ENCODE results near the gene PLXNA2. TPM values are rescaled to one million over a fixed set of nuclear protein-coding genes. Genes with fewer than 3 reads are reported as not detected.

PLXNA2 gene
- total RNA-seq, 1 donor from 2014 or later = 0.07 TPM

DNA sequence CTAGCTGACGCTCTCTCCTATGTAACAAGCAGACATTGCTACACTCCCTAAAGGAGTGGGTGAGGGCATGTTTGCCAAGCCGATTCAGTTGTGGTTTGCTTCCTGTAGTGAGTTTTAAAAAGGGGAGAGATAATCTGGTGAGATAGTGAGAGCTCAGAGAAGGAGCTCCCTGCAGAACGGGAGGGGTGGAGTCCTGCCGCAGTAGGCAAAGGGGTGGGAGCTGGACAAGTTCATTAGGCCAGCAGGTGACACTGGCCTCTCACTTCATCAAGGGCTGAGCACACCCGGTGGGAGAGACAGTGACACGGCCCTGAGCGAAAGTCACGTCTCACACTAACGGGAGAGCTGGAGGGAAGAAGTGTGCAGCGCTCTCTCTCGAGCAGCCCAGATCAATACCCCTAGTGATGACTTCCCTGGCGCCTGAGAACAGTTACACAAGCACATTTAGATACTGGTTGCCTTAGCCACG is 189.2 kb downstream of the PLXNA2 start:
- Mint-ChIP-seq H3K4me3 (ENCODE audit: low read depth) (no peak overlapping the region), H3K4me1 (ENCODE audit: low read depth) (peaks cover 4% of the 10 kb centered on the region), H3K9me3 (no peaks in the 10 kb centered on the region), H3K36me3 (ENCODE audit: low read depth) (no peaks in the 10 kb centered on the region), H3K27me3 (ENCODE audit: low read depth) (peaks cover 31% of the 10 kb centered on the region), H3K27ac (no peak overlapping the region)
- intact Hi-C loops (cut with micrococcal nuclease) = no loop called here
- no peak for DNase-seq (ENCODE audit: low spot score)

DNA sequence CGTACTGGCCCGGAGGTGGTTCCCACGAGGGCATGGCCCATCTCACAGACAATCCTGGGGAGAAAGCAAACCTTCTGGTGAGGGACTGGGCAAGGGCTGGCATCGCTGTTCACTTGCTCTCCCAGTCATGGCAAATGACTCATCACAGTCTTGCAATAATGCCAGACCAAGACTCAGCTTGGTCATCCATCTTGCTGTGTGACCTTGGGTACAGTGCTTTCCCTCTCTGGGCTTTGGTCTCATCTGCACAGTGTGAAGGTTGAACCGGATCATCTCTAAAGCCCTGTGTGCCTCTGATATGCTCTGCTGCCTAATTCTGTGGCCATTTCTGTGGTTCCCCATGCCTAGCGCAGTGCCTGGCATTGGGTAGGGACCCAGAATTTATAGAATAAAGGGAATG is 189.7 kb downstream of the PLXNA2 start:
- intact Hi-C loops (cut with micrococcal nuclease) = no loop called here
- no peaks in the 10 kb centered on the region for H3K36me3 Mint-ChIP-seq (ENCODE audit: low read depth)

DNA sequence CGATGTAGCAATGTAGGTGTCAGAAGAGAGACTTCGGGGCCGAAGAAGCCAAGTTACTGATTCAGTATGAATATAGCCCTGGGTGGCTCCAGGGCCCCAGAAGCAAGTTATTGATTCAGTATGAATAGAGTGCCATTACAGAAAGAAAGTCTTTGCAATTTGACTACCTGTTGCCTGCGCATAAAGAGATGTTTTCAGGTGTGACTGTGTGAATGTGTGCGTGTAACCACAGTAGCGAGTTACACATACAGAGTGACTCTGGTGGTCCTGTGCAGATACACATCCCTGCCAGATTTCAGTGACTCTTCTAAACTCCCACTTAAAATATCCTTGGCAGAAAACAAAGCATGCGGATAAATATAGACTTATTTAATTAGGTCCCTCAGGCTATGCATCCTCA is 190.5 kb downstream of the PLXNA2 start:
- Mint-ChIP-seq H3K36me3 (ENCODE audit: low read depth) (no peaks in the 10 kb centered on the region), H3K4me3 (ENCODE audit: low read depth) (no peak overlapping the region), H3K4me1 (ENCODE audit: low read depth) (peaks cover 6% of the 10 kb centered on the region), H3K9me3 (no peaks in the 10 kb centered on the region), H3K27me3 (ENCODE audit: low read depth) (peaks cover 27% of the 10 kb centered on the region), H3K27ac (no peak overlapping the region)
- intact Hi-C loops (cut with micrococcal nuclease) = no loop called here
- no peak for DNase-seq (ENCODE audit: low spot score)

More for the DNA sequence above, 189.7 kb downstream of the PLXNA2 start:
- Mint-ChIP-seq H3K27ac (no peak overlapping the region), H3K4me1 (ENCODE audit: low read depth) (peaks cover 4% of the 10 kb centered on the region), H3K9me3 (no peaks in the 10 kb centered on the region), H3K27me3 (ENCODE audit: low read depth) (peaks cover 31% of the 10 kb centered on the region), H3K4me3 (ENCODE audit: low read depth) (no peak overlapping the region)
- no peak for DNase-seq (ENCODE audit: low spot score)

DNA sequence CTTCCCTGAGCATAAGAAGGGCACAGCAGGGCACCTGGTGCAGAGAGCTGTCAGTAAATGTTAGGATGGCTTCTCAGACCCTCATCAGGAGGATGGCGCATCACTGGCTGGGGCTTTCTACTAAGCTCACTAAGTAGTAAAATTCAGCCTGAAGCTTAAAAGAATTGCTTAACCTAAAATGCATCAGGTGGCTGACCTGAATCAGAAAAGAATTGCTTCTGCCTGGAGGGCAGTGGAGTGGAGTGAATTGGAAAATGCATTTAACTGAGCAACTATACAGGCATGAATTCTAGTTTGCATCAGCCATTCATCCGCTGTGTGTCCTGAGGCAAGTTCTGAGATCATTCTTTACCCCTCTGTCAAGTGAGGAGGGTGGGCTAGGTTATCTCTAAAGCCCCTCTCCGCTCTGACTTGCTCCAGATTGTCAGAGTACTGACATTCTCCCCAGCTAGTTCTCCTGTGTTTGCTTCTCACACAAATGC is 191.2 kb downstream of the PLXNA2 start:
- intact Hi-C loops (cut with micrococcal nuclease) = no loop called here
- no peak for DNase-seq (ENCODE audit: low spot score)
- Mint-ChIP-seq H3K4me1 (ENCODE audit: low read depth) (peaks cover 6% of the 10 kb centered on the region), H3K27me3 (ENCODE audit: low read depth) (peaks cover 27% of the 10 kb centered on the region), H3K27ac (no peak overlapping the region), H3K4me3 (ENCODE audit: low read depth) (no peak overlapping the region), H3K9me3 (no peaks in the 10 kb centered on the region), H3K36me3 (ENCODE audit: low read depth) (no peaks in the 10 kb centered on the region)

DNA sequence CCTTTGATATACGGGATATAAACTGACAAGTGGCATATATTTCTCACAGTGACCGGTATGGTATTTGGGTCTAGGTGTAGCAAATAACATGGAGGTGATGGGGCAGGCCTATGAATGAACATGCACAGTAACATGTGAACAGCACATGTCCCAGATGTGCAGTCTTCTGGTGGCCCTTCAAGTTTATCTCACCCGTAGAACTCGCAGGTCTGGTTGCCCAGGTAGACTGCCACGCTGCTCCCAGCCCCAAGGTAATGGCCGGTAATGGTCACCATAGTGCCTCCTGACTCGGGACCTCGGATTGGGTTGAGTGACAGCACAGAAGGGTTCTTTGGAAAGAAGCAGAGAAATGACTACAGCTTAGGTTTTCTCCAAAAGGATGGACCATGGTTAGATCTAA is 192.0 kb downstream of the PLXNA2 start:
- no peaks in the 10 kb centered on the region for H3K36me3 Mint-ChIP-seq (ENCODE audit: low read depth)
- intact Hi-C loops (cut with micrococcal nuclease) = no loop called here
- H3K9me3 Mint-ChIP-seq = no peaks in the 10 kb centered on the region
- H3K4me1 Mint-ChIP-seq (ENCODE audit: low read depth) = peaks cover 6% of the 10 kb centered on the region
- peaks cover 27% of the 10 kb centered on the region for H3K27me3 Mint-ChIP-seq (ENCODE audit: low read depth)
- no peak for DNase-seq (ENCODE audit: low spot score)
- no peak overlapping the region for H3K27ac Mint-ChIP-seq
- no peak overlapping the region for H3K4me3 Mint-ChIP-seq (ENCODE audit: low read depth)

DNA sequence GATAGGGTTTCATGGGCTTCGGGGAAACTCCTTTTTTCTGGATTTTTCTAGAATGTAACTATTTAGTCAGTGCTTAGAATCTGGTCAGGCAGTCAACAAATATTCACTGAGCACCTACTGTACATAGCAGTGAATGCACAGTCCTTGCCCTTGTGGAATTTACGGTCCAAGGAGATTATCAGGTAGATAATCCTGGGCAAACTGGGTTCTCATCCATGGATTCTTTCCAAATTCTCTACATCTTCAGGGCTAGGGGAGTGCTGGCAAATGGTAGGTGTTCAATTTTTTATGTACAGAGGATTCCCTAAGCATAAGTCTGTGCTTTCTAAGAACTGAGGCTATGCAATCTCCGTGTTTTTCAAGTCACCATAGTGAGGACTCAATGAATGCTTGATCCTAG is 192.5 kb downstream of the PLXNA2 start:
- Mint-ChIP-seq H3K4me3 (ENCODE audit: low read depth) (no peak overlapping the region), H3K9me3 (no peaks in the 10 kb centered on the region), H3K4me1 (ENCODE audit: low read depth) (peaks cover 6% of the 10 kb centered on the region), H3K27me3 (ENCODE audit: low read depth) (peaks cover 25% of the 10 kb centered on the region), H3K27ac (no peak overlapping the region), H3K36me3 (ENCODE audit: low read depth) (no peaks in the 10 kb centered on the region)
- DNase-seq (ENCODE audit: low spot score) = no peak
- intact Hi-C loops (cut with micrococcal nuclease) = no loop called here

DNA sequence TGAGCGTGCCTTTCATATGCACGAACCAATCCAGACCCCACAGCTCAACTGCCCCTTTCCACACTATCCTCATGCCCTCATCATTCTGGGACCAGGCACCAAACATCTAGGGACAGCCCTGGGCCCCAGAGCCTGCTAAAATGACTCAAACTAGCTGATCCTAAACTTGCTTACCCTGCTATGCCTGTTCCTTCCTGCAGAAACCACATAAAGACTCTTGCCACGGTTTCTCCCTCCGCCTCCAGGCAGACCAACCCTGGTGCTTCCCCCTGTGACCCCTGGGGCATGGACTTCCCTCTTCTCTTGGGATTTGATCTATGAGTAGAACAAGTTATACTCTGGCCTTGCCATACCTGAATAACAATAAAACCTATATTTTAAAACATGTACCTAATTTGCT is 195.3 kb downstream of the PLXNA2 start:
- intact Hi-C loops (cut with micrococcal nuclease) = no loop called here
- peaks cover 15% of the 10 kb centered on the region for H3K4me1 Mint-ChIP-seq (ENCODE audit: low read depth)
- no peaks in the 10 kb centered on the region for H3K36me3 Mint-ChIP-seq (ENCODE audit: low read depth)
- H3K27me3 Mint-ChIP-seq (ENCODE audit: low read depth) = peaks cover 7% of the 10 kb centered on the region
- no peak overlapping the region for H3K4me3 Mint-ChIP-seq (ENCODE audit: low read depth)
- no peak for DNase-seq (ENCODE audit: low spot score)
- H3K9me3 Mint-ChIP-seq = no peaks in the 10 kb centered on the region
- H3K27ac Mint-ChIP-seq = no peak overlapping the region

DNA sequence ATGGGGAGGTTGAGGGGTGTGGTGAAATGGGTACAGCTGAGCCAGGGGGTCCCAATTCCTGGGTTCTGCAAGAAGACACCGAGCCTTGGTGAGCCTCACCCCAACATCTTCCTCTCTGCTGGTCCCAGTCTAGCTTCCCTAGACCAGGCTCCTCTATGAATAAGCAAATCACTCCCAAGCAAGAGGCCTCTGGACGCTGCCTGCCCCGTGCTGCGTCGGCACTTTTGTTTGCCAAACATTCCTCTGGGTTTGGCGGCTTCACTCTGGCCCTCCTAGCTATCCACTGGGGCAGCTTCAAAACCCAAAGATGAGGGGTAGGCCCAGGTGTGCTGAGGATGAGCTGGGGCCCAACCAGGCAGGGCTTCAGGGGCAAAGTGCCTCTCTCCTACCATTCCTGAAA is 196.2 kb downstream of the PLXNA2 start:
- no peak overlapping the region for H3K4me3 Mint-ChIP-seq (ENCODE audit: low read depth)
- no peaks in the 10 kb centered on the region for H3K9me3 Mint-ChIP-seq
- H3K36me3 Mint-ChIP-seq (ENCODE audit: low read depth) = no peaks in the 10 kb centered on the region
- intact Hi-C loops (cut with micrococcal nuclease) = no loop called here
- H3K4me1 Mint-ChIP-seq (ENCODE audit: low read depth) = peaks cover 16% of the 10 kb centered on the region
- H3K27me3 Mint-ChIP-seq (ENCODE audit: low read depth) = peaks cover 6% of the 10 kb centered on the region
- DNase-seq (ENCODE audit: low spot score) = no peak
- H3K27ac Mint-ChIP-seq = no peak overlapping the region

DNA sequence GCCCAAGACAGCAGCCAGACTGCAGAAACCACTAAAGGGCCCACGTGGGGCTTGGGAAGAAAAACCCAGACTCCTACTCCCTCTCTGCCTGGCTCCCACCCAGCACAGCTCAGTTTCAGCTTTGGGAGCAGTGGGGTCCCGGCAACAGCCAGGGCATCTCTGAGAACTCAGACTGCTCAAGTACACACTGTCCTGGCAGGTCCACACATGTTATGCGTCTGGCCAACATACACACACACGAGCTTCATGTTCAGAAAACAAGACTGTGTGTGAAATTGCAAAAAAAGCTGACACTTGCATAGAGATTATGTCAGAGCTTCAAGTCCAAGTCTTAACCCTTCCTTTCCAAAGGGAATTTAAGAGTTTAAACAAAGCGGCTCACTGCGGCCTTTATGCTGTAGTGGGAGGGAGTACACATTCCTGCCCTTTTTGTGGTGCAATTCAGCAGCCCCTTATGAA is 196.7 kb downstream of the PLXNA2 start:
- Mint-ChIP-seq H3K4me1 (ENCODE audit: low read depth) (peaks cover 16% of the 10 kb centered on the region), H3K36me3 (ENCODE audit: low read depth) (no peaks in the 10 kb centered on the region), H3K27me3 (ENCODE audit: low read depth) (peaks cover 6% of the 10 kb centered on the region), H3K27ac (no peak overlapping the region), H3K4me3 (ENCODE audit: low read depth) (no peak overlapping the region), H3K9me3 (no peaks in the 10 kb centered on the region)
- intact Hi-C loops (cut with micrococcal nuclease) = no loop called here
- DNase-seq (ENCODE audit: low spot score) = no peak

DNA sequence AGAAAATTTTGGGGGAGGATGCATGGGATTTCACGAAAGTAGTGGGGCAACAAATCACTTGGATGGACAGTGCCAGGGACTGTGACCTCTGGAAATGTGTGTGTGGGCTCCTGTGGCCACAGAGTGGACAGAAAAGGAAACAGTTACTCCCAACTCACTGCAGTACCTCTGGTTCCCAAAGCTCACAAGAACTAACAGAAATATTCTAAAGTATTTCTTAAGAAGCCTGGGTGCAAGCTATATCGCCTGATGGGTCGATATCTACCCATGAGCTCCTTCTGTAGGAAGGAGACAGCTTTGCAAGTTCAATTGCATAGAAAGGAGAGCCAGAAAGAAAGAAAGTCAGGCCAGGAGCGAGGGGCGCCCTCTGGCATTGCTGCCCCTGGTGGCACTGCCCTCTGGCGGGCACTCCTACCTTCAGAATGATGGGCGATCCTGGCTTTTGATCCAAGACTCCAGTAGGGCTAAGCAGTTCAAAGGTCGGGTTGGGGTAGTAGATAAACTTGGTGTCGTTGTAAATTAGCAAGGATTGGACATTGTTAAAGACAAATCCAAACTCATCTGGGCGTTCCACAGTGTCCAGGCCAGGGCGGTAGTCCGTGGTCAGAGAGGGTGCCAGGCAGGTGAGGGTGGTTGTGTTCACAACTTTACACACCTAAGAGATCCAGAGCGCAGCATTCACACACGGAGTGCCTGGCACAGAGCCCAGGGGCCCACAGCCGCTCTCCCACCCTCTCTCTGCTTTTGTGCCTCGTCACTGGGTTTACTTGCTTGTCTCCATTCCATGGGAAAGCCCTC is 198.5 kb downstream of the PLXNA2 start:
- no peak overlapping the region for H3K27ac Mint-ChIP-seq
- no peaks in the 10 kb centered on the region for H3K27me3 Mint-ChIP-seq (ENCODE audit: low read depth)
- H3K4me1 Mint-ChIP-seq (ENCODE audit: low read depth) = peaks cover 16% of the 10 kb centered on the region
- no peak overlapping the region for H3K4me3 Mint-ChIP-seq (ENCODE audit: low read depth)
- H3K36me3 Mint-ChIP-seq (ENCODE audit: low read depth) = no peaks in the 10 kb centered on the region
- H3K9me3 Mint-ChIP-seq = no peaks in the 10 kb centered on the region
- DNase-seq (ENCODE audit: low spot score) = no peak
- intact Hi-C loops (cut with micrococcal nuclease) = no loop called here

DNA sequence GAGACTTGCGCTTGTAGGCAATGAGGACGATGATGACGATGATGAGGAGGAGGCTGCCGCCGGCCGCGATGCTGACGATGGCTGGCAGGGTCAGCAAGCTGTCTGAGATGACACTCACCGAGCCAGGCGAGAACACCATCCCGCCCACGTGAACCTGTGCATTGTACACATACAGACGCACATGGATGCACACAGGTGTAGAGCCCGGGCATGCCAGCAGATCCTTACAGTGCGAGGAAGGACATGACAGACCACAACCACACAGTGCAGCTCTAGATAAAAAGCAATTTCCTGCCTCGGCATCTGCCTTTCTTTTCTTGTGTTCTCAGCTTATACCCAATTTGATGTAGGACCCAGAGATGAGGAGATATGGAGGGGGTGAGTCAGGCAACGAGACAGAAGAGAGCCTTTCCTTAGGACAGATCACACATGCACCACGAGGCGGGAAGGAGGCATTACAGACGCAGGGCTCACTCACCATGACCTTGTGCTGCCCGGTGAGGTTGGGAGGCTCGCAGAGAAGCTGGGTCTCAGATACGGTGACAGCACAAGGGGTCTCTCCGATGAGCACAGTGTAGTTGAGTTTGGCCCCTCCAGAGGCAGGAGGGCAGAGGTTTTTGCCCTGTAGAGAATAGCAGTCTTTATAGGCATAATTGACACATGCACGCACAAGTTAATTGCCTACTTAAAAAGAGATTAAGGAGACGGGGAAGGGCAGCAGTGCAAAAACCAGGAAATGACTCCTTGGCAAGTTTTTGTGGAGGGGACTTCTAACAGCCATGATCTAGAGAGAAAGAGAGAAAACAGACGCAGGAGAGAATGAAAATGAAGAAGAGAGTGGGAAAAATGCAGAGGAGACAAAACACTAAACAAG is 199.4 kb downstream of the PLXNA2 start:
- peaks cover 16% of the 10 kb centered on the region for H3K4me1 Mint-ChIP-seq (ENCODE audit: low read depth)
- intact Hi-C loops (cut with micrococcal nuclease) = no loop called here
- H3K9me3 Mint-ChIP-seq = no peaks in the 10 kb centered on the region
- H3K27me3 Mint-ChIP-seq (ENCODE audit: low read depth) = no peaks in the 10 kb centered on the region
- no peaks in the 10 kb centered on the region for H3K36me3 Mint-ChIP-seq (ENCODE audit: low read depth)
- no peak overlapping the region for H3K4me3 Mint-ChIP-seq (ENCODE audit: low read depth)
- DNase-seq (ENCODE audit: low spot score) = no peak
- H3K27ac Mint-ChIP-seq = no peak overlapping the region

DNA sequence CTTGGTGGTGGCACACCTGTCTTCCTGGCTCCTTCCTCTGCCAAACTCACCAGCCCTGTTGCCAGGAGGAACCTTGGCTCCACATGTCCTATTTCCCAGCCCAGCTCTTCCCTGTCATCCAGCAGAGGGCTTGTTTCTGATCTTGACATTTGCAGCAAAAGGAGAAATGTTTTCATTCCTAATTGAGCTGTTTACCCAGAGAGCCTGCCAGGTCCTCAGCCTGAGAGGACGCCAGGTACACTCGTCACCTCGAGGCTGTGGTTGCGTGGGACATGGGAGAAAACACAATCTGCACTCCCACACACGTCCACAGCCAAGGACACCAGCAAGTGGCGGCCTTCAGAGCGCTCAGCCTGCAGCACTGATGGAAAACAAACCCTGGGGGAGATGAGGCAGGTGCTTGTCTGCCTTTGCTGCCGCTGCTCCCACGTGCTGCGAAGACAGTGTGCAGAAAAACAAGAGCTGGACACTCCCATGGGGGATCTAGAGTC is 200.4 kb downstream of the PLXNA2 start:
- Mint-ChIP-seq H3K36me3 (ENCODE audit: low read depth) (no peaks in the 10 kb centered on the region), H3K4me1 (ENCODE audit: low read depth) (peaks cover 15% of the 10 kb centered on the region), H3K27ac (no peak overlapping the region), H3K4me3 (ENCODE audit: low read depth) (no peak overlapping the region), H3K9me3 (no peaks in the 10 kb centered on the region), H3K27me3 (ENCODE audit: low read depth) (no peaks in the 10 kb centered on the region)
- no peak for DNase-seq (ENCODE audit: low spot score)
- intact Hi-C loops (cut with micrococcal nuclease) = no loop called here

DNA sequence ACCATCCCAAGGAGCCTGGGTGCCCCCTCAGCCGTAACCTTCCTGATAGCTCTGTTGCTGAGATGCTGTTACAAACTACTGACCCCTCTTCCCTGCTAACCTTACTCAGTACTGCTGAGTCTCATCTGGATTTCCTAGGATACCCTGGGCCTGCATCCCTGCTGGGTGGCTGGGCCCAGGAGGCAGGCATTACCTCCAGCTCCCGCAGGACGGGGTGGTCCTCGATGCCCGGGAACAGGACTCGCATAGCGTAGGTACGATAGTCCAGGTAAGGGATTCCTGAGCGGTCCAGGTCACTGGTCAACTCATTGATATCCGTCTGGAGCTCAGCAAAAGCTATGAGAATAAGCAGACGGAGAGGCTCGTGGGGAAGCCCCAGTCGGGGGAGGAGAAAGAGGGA is 201.3 kb downstream of the PLXNA2 start:
- DNase-seq (ENCODE audit: low spot score) = no peak
- no peaks in the 10 kb centered on the region for H3K9me3 Mint-ChIP-seq
- no peaks in the 10 kb centered on the region for H3K27me3 Mint-ChIP-seq (ENCODE audit: low read depth)
- H3K27ac Mint-ChIP-seq = no peak overlapping the region
- intact Hi-C loops (cut with micrococcal nuclease) = no loop called here
- no peaks in the 10 kb centered on the region for H3K36me3 Mint-ChIP-seq (ENCODE audit: low read depth)
- H3K4me1 Mint-ChIP-seq (ENCODE audit: low read depth) = peaks cover 14% of the 10 kb centered on the region
- no peak overlapping the region for H3K4me3 Mint-ChIP-seq (ENCODE audit: low read depth)
